CD4-positive, alpha-beta memory T cell (primary cell): ENCODE data around the gene SIX4. TPM values are rescaled to one million over a fixed set of nuclear protein-coding genes. Genes with fewer than 3 reads are reported as not detected.

Experiments used
- CTCF ChIA-PET: fragments of 350-600 bp; sonication (Branson Sonifier 250); formaldehyde crosslinking; loops from one replicate; lab custom pipeline; 2021; ENCODE audit warnings: inconsistent platforms; ENCODE audit not compliant: partially characterized antibody; lab: Charles Lee
- POLR2A ChIA-PET: fragments of 350-600 bp; sonication (Branson Sonifier 250); formaldehyde crosslinking; loops from one replicate; lab custom pipeline; 2021; ENCODE audit not compliant: partially characterized antibody; lab: Charles Lee
- DNase-seq, 5 donors: peaks; one replicate each; pipeline versions ENCODE4 v3.0.0 to v3.0.0-alpha.2; 2020 to 2022; ENCODE audit warnings: mixed read lengths in 1 of 5
- H3K27ac ChIP-seq: one replicate; pipeline ENCODE4 v1.7.0; 2013; ENCODE audit warnings: low read depth, low read length
- H3K27me3 ChIP-seq: 2 replicates; pipeline ENCODE4 v1.7.0; 2013; ENCODE audit warnings: mild to moderate bottlenecking, low read length, moderate library complexity; ENCODE audit not compliant: insufficient read depth
- H3K36me3 ChIP-seq: 2 replicates; pipeline ENCODE4 v1.7.0; 2013; ENCODE audit warnings: mild to moderate bottlenecking, low read length, moderate library complexity; ENCODE audit not compliant: insufficient read depth
- H3K4me1 ChIP-seq: 2 replicates; pipeline ENCODE4 v1.7.0; 2013; ENCODE audit warnings: mild to moderate bottlenecking, low read length, moderate library complexity; ENCODE audit not compliant: insufficient read depth
- H3K4me3 ChIP-seq, 2 donors: one replicate each; pipeline ENCODE4 v1.7.0; 2013; ENCODE audit warnings: low read length in 2 of 2, mild to moderate bottlenecking in 1 of 2
- H3K9me3 ChIP-seq, 2 donors: one replicate each; pipeline ENCODE4 v1.7.0; 2013; ENCODE audit warnings: low read length in 2 of 2, control low read depth in 1 of 2; ENCODE audit not compliant: control insufficient read depth in 1 of 2
- H3K27ac Mint-ChIP-seq, 7 donors: one replicate each; pipeline ENCODE4 v1.8.0; 2020 to 2021; ENCODE audit warnings: mixed read lengths in 7 of 7, mild to moderate bottlenecking in 6 of 7, inconsistent platforms in 3 of 7, moderate library complexity in 3 of 7
- H3K27me3 Mint-ChIP-seq, 2 donors: one replicate each; pipeline ENCODE4 v1.8.0; 2020 to 2021; ENCODE audit warnings: mixed read lengths in 2 of 2
- H3K36me3 Mint-ChIP-seq, 2 donors: one replicate each; pipeline ENCODE4 v1.8.0; 2020 to 2021; ENCODE audit warnings: mixed read lengths in 2 of 2, inconsistent platforms in 1 of 2, mild to moderate bottlenecking in 1 of 2
- H3K4me1 Mint-ChIP-seq, 4 donors: one replicate each; pipeline ENCODE4 v1.8.0; 2020 to 2021; ENCODE audit warnings: mixed read lengths in 4 of 4, mild to moderate bottlenecking in 1 of 4
- H3K4me3 Mint-ChIP-seq, 8 donors: one replicate each; pipeline ENCODE4 v1.8.0; 2020 to 2021; ENCODE audit warnings: mixed read lengths in 8 of 8, mild to moderate bottlenecking in 7 of 8, moderate library complexity in 6 of 8, inconsistent platforms in 3 of 8
- H3K9me3 Mint-ChIP-seq, 8 donors: one replicate each; pipeline ENCODE4 v1.8.0; 2020 to 2021; ENCODE audit warnings: mixed read lengths in 8 of 8, mild to moderate bottlenecking in 5 of 8, inconsistent platforms in 3 of 8, moderate library complexity in 1 of 8
- intact Hi-C: fragments of 100-400 bp; cut with micrococcal nuclease; formaldehyde crosslinking; loops from one replicate; pipeline ENCODE4 v1.15.1; 2023
- polyA plus RNA-seq, 2 donors: library from polyadenylated mRNA; unstranded; fragments of 300-500 nt; fragmentation: Illumina TruSeq; gene quantifications; one replicate each; pipeline ENCODE4 v1.2.3, GENCODE V29; 2021
- total RNA-seq, 2 experiments: library from RNA; stranded (reverse); gene quantifications; one replicate each; pipeline ENCODE4 v1.2.3, GENCODE V29; 2021

Gene SIX4
- total and polyA plus RNA-seq, 4 experiments from 2014 or later = not detected

- DNase-seq = no peak
- Mint-ChIP-seq H3K9me3 (no peaks in the 10 kb centered on the region), H3K36me3 (peaks cover 0 to 4% of the 10 kb centered on the region in 2 donors), H3K4me3 (no peak overlapping the region), H3K27ac (no peak overlapping the region), H3K27me3 (peaks cover 5 to 16% of the 10 kb centered on the region in 2 donors), H3K4me1 (no peaks in the 10 kb centered on the region)
- POLR2A ChIA-PET = no interaction called here
- CTCF ChIA-PET = interaction anchor here (0.7 kb wide), 1 partner anchor 484 kb away, joined by 3 read pairs; no protein-coding TSS in a partner anchor
- no peaks in the 10 kb centered on the region for H3K9me3 ChIP-seq
- intact Hi-C loops = no loop called here
- H3K27ac ChIP-seq = no peak overlapping the region
- no peaks in the 10 kb centered on the region for H3K27me3 ChIP-seq
- H3K4me3 ChIP-seq = no peak overlapping the region
- no peaks in the 10 kb centered on the region for H3K4me1 ChIP-seq
- no peaks in the 10 kb centered on the region for H3K36me3 ChIP-seq
Measured at GRCh38 chr14:60679566-60680258, 44.4 kb downstream of the SIX4 start.

- H3K27me3 Mint-ChIP-seq = peaks cover 3 to 11% of the 10 kb centered on the region in 2 donors
- DNase-seq = no peak
- H3K9me3 Mint-ChIP-seq = no peaks in the 10 kb centered on the region
- intact Hi-C loops = no loop called here
- no peaks in the 10 kb centered on the region for H3K4me1 Mint-ChIP-seq
- H3K27ac ChIP-seq = no peak overlapping the region
- CTCF ChIA-PET = no interaction called here
- H3K9me3 ChIP-seq = no peaks in the 10 kb centered on the region
- H3K27me3 ChIP-seq = no peaks in the 10 kb centered on the region
- POLR2A ChIA-PET = no interaction called here
- H3K36me3 ChIP-seq = no peaks in the 10 kb centered on the region
- no peak overlapping the region for H3K4me3 Mint-ChIP-seq
- H3K36me3 Mint-ChIP-seq = peaks cover 0 to 4% of the 10 kb centered on the region in 2 donors
- no peaks in the 10 kb centered on the region for H3K4me1 ChIP-seq
- no peak overlapping the region for H3K27ac Mint-ChIP-seq
- H3K4me3 ChIP-seq = no peak overlapping the region
Measured at GRCh38 chr14:60677701-60678100, 46.5 kb downstream of the SIX4 start.

- no peaks in the 10 kb centered on the region for H3K9me3 Mint-ChIP-seq
- H3K36me3 Mint-ChIP-seq = no peaks in the 10 kb centered on the region
Measured at GRCh38 chr14:60670989-60671388, 53.2 kb downstream of the SIX4 start.

GRCh38 chr14:60668431-60669112 is 55.6 kb downstream of the SIX4 start:
- ChIA-PET POLR2A (no interaction called here), CTCF (no interaction called here)
- Mint-ChIP-seq H3K27me3 (peaks cover 14% of the 10 kb centered on the region in 2 donors), H3K36me3 (no peaks in the 10 kb centered on the region), H3K9me3 (no peaks in the 10 kb centered on the region), H3K4me1 (no peaks in the 10 kb centered on the region), H3K27ac (no peak overlapping the region), H3K4me3 (no peak overlapping the region)
- intact Hi-C loops = no loop called here
- Histone ChIP-seq H3K4me3 (no peak overlapping the region), H3K27me3 (no peaks in the 10 kb centered on the region), H3K9me3 (no peaks in the 10 kb centered on the region), H3K36me3 (no peaks in the 10 kb centered on the region), H3K27ac (no peak overlapping the region), H3K4me1 (no peaks in the 10 kb centered on the region)
- DNase-seq = no peak

More at GRCh38 chr14:60670989-60671388, 53.2 kb downstream of the SIX4 start:
- Histone ChIP-seq H3K27ac (no peak overlapping the region), H3K4me3 (no peak overlapping the region), H3K4me1 (no peaks in the 10 kb centered on the region), H3K27me3 (no peaks in the 10 kb centered on the region), H3K36me3 (no peaks in the 10 kb centered on the region), H3K9me3 (no peaks in the 10 kb centered on the region)
- ChIA-PET POLR2A (no interaction called here), CTCF (no interaction called here)
- DNase-seq = no peak
- Mint-ChIP-seq H3K4me3 (no peak overlapping the region), H3K4me1 (no peaks in the 10 kb centered on the region), H3K27ac (no peak overlapping the region), H3K27me3 (peaks cover 3 to 6% of the 10 kb centered on the region in 2 donors)
- intact Hi-C loops = no loop called here

- H3K27ac Mint-ChIP-seq = no peak overlapping the region
- no peak overlapping the region for H3K4me3 Mint-ChIP-seq
- intact Hi-C loops = no loop called here
- Histone ChIP-seq H3K27me3 (no peaks in the 10 kb centered on the region), H3K36me3 (no peaks in the 10 kb centered on the region), H3K4me1 (no peaks in the 10 kb centered on the region), H3K9me3 (no peaks in the 10 kb centered on the region), H3K27ac (no peak overlapping the region), H3K4me3 (no peak overlapping the region)
- H3K27me3 Mint-ChIP-seq = peaks cover 26 to 29% of the 10 kb centered on the region in 2 donors
- ChIA-PET POLR2A (no interaction called here), CTCF (interaction anchor here (0.7 kb wide), 1 partner anchor 1039 kb away, joined by 3 read pairs; no protein-coding TSS in a partner anchor)
- no peaks in the 10 kb centered on the region for H3K4me1 Mint-ChIP-seq
- H3K36me3 Mint-ChIP-seq = no peaks in the 10 kb centered on the region
- no peaks in the 10 kb centered on the region for H3K9me3 Mint-ChIP-seq
- DNase-seq = no peak
Measured at GRCh38 chr14:60665177-60665550, 59.0 kb downstream of the SIX4 start.

DNA sequence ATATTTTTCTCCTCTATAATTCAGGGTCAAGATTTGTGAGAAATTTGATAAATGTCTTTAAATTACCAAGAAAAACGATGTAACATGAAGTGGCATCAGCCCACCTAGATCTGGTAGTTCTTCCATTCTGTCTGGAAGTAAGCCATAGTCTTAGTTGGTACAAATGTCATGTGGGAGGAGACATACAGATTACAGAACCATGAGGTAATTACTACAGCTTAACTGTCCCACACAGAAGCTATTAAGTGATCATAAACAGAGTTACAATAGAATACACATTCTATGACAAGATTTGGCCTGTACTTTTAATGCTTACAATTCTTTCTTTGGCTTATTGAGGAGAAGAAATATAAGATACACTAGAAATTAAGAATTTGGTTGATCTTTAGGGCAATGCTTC is 61.2 kb downstream of the SIX4 start:
- intact Hi-C loops = no loop called here
- H3K36me3 Mint-ChIP-seq = no peaks in the 10 kb centered on the region
- POLR2A ChIA-PET = no interaction called here
- no peak overlapping the region for H3K27ac Mint-ChIP-seq
- H3K27me3 Mint-ChIP-seq = peaks cover 36 to 43% of the 10 kb centered on the region in 2 donors
- no peak for DNase-seq
- peaks cover 8% of the 10 kb centered on the region for H3K27me3 ChIP-seq
- no peak overlapping the region for H3K4me3 Mint-ChIP-seq
- H3K4me1 ChIP-seq = peaks cover 1% of the 10 kb centered on the region
- peaks cover 0 to 2% (median 0%) of the 10 kb centered on the region in 8 donors for H3K9me3 Mint-ChIP-seq
- no peaks in the 10 kb centered on the region for H3K36me3 ChIP-seq
- H3K27ac ChIP-seq = no peak overlapping the region
- CTCF ChIA-PET = no interaction called here
- no peaks in the 10 kb centered on the region for H3K9me3 ChIP-seq
- peaks cover 3 to 4% (median 3%) of the 10 kb centered on the region in 4 donors for H3K4me1 Mint-ChIP-seq
- H3K4me3 ChIP-seq = no peak overlapping the region

DNA sequence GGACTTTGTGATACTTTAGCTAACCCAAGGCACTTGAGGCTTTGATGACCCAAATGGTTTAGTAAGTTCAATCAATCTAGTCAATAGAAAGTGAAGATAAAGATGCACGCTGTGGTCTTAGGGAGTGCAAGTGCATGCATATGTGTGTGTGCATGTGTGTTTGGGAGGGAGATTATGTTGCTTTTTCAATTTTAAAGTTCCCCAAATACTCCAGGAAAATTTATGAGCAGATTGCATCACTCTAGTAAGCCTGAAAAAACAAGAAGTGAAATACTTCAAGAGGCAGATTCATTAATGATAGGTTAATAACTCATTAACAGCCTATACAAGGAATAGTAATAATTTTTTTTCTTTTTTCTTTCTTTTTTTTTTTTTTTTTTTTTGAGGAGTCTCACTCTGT is 62.4 kb downstream of the SIX4 start:
- H3K9me3 ChIP-seq = no peaks in the 10 kb centered on the region
- intact Hi-C loops = no loop called here
- Mint-ChIP-seq H3K9me3 (peaks cover 0 to 2% (median 0%) of the 10 kb centered on the region in 8 donors), H3K27me3 (peaks cover 40 to 49% of the 10 kb centered on the region in 2 donors), H3K36me3 (no peaks in the 10 kb centered on the region), H3K4me1 (peaks cover 6 to 11% (median 10%) of the 10 kb centered on the region in 4 donors), H3K27ac (no peak overlapping the region), H3K4me3 (no peak overlapping the region)
- H3K4me3 ChIP-seq = no peak overlapping the region
- H3K27me3 ChIP-seq = peaks cover 15% of the 10 kb centered on the region
- no peaks in the 10 kb centered on the region for H3K36me3 ChIP-seq
- H3K4me1 ChIP-seq = peaks cover 13% of the 10 kb centered on the region
- no peak for DNase-seq
- ChIA-PET CTCF (no interaction called here), POLR2A (no interaction called here)
- H3K27ac ChIP-seq = no peak overlapping the region
